Activated CD4-positive, alpha-beta T cell treated with anti-CD3 and anti-CD28 coated beads, Interleukin-2, Interleukin-4, amounts not matched to agents 100 ng/mL and 50 ng/mL, durations not matched to agents 16 hours and 8 hours (primary cell): Measurements from ENCODE around the gene RUBCN.
"Not testable (repeated sequence)": the region's sequence is repeated elsewhere in the genome, so short reads cannot be mapped to it uniquely, and the experiment has no call there.

Experiments
- DNase-seq: peaks from one replicate; pipeline ENCODE4 v3.0.0-alpha.2; 2020; ENCODE audit warnings: low spot score

Gene RUBCN

DNA sequence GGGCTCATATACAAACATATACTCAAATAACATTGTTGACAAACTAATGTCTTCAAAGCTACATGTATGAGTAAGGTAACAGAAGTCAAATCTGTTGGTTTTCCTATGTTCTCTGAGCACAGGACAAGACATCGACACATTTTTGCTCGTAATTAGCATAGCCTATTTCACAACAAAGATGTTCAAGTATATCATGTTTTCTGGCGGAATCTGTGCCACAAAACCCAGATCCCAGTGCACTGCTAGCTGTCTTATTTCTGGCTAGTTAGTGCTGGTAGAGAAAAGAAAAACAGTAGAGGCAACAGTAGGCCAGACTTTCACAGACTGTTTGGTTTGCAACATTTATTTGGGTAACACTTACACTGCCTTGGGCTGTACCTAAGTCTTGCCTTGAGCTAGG, 51.2 kb downstream of the RUBCN start:
- DNase-seq = no peak

DNA sequence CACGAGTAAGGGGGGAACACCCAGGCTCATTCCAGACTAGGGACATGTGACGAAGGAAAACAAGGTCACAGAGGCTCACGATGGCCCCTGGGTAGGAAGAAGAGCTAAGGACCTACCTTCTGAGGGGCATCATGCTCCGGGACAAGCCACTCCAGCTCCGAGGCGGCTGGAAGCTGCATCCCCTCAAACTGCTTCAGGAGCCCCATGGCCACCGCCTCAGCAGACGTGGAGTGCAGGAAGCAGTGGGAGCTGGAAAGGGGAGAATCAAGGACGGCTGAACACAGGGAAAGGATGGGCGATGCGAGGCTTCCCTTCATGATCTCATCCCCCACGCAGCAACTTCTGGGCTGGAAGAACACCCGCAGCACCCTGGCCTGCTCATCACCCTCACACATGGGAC, 53.5 kb downstream of the RUBCN start:
- DNase-seq = no peak

DNA sequence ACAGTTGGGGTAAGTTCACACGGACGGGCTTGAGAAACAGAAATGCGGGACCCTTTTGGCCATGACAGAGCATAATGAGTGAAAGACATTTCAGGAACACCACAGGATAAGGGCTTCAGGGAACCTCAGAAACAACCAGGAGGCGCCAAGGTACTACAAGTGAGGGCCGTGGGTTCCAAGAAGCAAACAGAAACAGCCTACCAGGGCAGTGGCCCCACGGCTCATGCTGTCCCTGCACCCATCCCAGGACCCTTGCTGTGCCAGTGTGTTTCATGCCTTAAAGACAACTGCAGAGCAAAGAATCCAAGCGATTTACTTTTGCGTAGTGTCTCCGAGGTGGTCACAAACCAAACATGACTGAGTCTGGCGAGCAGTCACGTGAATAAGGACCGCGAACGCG, 54.0 kb downstream of the RUBCN start:
- DNase-seq = no peak

DNA sequence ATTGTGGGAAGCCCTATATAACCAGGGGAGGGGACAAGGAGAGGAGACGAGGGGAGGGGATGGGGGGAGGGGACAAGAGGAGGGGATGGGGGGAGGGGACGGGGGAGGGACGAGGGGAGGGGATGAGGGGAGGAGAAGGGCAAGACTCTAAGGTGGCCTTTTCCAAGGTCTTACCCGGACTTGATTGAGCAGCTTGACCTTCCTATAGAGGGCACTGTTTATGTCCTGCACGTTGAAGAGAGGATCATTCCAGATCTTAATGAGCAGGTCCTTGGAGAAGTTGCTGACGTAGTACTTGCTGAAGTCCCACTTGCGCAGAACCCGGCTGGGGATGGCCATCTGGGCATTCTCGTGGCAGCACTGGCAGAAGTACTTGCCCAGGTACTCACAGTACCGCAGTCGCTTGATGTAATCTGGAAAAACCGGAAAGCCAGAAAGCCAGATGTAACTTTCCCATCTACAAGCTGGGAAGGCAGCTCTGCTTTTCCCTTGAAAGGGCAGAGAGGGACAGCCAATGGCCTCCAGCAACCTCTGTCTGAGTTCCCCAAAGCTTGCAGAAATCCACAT, 55.7 kb downstream of the RUBCN start:
- DNase-seq = no peak

DNA sequence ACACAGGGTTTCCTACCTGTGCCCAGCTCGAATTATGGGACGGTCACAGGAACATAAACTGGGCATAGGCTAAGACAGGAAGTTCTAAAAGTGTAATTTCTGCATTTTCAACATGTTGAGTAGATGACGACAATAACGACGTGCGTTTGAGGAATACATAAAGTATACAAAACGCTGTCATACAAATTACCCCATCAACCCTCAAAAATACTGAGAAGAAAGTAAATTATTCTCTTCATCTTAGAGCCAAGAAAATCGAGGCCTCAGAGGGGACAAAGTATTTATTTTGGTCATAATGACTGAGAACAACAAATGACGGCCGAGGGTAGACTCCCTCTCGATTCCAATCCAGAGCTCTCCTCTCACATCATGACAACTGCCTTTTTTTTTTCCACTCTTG, 60.8 kb downstream of the RUBCN start:
- no peak for DNase-seq

DNA sequence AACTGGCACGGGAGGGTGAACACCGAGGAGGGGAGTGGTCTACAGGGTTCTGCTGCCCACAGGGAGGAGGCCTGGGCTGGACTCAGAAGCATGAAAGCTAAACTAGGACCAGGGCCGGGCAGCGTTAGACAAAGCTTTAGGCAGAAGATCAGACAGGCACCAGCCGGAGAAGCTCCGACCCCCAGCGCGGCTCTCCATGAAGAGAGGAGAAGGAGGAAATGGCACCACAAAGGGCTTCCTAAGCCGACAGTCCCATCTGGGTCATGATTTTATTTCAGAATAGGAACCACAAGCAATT, 61.2 kb downstream of the RUBCN start:
- no peak for DNase-seq

DNA sequence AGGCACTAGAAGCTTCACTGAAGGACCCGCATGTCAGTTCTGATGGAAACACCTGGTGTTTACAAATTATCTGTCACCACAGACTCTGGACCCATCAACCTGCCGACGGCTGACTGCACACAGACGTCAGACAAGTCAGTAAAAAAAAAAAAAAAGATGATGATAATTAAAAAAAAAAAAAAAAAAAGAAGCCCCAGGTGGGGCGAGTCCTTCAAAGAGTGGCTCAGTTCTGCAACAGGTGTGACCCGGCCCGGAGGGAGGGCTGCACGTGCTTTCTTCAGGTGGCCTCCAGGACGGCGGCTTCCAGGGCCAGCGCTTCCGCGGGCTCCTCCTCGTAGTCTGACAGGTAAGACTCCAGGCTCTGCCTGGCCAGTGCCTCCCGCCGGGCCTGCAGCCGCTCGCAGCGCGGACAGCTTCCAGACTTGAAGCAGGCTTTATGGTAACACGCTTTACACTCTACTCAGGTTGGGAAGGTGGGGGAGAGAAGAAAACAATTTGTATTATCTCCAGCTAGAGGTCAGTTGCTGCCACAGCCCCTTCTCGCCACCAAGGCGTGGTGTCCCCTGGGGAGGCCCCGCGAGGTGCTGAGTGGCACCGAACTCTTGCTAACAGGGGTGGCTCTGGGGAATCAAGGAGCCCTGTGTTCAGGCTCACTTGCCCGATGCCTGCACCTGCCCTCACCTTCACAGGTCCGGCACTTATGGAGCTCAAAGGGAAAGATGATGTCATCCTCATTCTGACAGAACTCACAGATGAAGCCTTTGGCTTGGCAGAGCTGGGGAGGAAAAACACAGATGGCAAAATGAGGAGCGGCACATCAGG, 61.8 kb downstream of the RUBCN start:
- no peak for DNase-seq

DNA sequence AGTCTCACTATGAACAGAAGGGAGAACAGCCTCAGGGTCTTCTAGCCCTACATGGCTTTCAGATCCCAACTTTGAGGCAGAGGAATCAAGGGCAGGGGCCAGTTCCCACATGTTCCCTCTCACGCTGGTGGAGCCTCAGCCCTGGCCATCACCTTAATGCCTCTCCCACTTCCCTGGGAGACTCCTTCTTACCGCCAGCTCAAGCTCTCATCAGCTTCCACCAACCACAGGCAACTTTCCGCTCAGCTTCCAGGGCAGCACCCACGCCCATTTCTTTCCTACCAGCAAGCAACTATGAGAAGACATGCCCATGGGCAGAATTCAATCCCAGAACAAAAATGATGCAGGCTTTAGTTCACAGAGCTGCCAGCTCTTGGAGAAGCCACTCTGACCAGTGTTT, 63.5 kb downstream of the RUBCN start:
- DNase-seq = no peak

DNA sequence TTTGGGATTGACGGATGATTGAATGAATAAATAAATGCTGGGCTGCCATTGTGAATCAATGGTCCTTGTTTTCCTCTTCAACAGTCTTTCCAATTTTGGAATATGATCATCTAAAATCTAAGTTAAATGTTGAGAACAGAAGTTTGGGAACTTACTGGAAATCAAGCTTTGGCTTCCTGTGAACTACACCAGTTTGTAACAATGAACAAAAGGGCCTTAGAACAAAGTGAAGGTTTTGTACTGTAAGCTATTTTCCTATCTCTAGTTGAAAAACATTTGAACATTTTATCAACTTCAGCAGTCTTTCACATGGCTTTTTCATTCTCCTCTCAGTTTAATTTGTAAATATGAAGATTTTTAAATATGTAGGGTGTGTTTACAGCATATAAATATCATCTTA, 66.3 kb downstream of the RUBCN start:
- no peak for DNase-seq

DNA sequence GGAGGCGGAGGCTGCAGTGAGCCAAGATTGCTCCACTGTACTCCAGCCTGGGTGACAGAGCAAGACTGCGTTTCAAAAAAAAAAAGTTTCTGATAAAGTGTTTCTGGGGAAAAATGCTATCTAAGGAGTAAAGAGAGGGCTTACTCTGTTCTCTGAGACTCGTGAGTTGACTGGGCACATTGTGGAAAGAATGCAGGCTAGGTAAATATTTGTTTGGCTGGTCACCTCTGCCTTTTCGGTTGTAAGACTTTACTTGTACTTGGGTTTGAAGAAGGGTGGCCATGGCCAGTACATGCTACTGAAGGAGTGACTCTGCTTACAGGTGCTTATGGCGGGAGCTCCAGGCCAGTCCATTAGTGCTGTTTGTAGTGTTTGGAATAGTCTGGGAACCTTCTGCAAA, 68.7 kb downstream of the RUBCN start:
- no peak for DNase-seq

DNA sequence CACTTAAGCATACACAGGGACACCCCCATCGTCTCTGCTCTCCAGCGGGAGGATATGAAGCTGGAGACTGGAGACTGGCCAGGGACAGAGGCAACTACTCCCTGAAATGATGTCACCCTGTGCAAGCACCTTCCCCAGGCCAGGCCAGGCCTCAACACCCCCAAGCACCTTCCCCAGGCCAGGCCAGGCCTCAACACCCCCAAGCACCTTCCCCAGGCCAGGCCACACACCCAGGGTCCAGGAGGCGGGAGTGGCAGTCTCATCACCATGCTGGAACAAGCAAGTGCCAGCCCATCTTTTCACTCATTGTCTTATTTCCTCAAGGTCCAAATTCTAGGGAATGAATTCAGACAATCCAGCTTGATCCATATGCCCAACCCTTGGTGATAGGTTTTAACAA, 69.4 kb downstream of the RUBCN start:
- not testable (repeated sequence) for DNase-seq

DNA sequence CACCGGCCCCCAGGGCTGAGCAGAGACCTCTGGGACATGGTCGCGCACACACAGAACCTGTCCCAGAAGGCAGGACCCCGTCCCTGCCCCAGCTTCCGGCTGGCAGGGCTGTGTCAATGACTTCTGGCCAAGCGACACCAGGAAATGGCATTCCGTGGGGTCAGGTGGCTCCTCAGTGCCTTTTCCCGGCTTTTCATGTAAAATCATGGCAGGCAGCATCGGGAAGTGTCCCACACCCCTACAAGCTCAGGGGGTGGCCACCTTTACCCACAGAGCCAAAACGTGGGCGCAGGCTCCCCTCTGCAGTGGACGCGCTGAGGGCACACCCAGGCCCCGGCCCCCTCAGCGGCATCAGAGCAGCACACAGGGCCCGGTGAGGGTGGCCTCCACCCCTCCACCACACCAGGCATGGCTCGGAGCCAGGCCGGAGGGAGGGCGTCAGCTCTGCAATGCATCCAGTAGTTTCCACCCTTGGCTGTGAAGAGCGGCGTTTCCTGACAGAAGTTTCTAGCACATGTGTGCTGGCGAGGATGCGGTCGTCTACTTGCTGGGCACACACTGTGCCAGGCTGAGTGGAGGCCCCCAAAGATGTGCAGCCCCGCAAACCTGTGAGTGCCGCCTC, 70.4 kb downstream of the RUBCN start:
- DNase-seq = not testable (repeated sequence)

DNA sequence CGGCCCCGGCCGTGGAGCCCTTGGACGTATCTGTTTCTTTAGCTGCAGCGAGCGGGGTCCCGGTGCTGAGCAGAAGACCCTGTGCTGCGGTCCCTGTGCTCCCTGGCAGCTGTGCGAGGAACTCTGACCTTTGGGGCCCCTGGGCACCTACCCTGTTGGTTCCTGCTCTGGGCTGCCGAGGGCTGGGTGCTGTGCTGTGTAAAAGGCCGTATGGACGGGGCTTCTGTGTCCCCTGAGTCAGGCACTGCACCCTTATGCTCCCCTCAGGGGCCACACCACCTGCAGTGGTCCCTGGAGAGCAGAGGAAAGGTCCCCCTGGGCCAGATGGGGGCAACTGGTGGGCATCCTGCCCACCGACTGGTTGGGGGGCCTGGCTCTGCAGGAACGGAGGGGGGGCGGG, 71.2 kb downstream of the RUBCN start:
- DNase-seq = not testable (repeated sequence)

DNA sequence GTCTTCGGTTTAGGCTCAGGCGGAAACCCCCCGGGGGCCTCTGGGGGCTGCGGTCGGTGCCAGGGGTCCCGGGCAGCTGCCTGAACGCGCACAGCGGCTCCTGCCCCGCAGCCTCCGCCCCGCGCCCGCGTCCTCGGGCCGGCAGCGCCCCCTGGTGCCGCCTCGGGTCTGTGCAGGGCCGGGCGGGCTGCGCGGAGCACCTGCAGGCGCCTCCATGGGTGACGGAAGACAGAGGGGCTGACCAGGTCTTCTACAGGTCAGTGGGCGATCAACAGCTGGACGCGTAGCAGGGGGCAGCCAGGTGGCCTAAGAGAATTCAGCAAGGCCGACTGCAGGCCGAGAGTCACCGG, 71.6 kb downstream of the RUBCN start:
- DNase-seq = not testable (repeated sequence)

DNA sequence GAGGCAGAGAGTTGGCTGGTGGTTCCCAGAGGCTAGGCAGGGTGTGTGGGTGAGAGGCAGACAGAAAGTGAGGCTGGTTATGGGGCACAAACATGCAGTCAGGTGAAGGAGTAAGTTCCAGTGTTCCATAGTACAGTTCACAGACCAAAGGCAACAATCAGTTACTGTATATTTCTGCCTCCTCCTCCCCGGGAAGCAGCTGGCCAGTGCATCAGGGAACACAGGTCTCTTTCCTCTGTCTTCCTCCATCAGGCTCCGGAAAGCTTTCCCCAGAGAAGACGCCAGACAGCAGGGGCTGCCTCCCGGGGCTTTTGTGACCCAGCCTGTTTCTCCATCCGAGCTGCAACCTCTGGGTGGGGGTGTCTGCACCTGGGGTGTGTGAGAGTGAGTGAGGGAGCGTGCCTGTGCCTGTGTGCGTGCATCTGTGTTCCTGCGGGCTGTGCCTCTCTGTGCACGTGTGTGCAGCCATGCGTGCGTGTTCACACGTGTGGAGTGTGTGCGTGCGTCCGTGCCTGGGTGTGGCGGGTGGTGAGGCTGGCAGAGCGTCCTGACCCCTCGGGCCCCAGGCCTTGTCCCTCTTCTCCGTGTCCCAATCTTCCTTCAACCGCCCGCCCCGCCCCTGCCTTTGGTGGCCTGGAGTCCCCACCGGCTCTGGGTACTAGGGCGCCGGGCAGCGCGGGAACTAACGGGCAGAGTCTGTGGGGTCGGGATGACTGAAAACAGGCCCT, 72.1 kb downstream of the RUBCN start:
- peak; percentile 31 for DNase-seq

DNA sequence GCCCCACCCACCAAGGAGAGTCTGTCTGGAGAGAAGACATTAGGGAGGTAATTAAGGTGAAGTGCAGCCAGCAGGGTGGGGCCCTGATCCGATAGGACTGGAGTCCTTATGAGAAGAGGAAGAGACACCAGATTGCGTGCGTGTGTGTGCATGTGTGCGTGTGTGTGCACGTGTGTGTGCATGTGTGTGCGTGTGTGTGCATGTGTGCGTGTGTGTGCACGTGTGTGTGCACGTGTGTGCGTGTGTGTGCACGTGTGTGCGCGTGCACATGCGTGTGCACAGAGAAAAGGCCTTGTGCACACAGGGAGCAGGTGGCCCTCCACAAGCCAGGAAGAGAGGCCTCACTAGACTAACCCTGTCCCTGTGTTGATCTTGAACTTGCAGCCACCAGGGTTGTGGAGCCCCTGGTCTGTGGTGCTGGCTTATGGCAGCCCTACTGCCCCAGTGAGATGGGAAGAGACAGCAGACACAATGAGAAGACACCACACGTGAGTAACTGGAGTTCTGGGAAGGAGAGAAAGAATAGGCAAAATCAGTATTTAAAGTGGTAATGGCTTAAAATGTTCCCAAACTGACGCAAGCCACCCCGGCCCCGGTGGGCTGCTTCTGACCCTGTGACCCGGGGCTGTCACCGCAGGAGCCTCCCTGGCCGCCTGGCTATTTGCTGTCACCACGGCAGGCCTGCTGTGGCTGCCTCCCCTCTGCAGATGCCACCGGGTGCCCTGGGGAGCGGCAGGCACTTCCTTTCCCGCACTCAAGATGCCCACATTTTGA, 73.2 kb downstream of the RUBCN start:
- not testable (repeated sequence) for DNase-seq

DNA sequence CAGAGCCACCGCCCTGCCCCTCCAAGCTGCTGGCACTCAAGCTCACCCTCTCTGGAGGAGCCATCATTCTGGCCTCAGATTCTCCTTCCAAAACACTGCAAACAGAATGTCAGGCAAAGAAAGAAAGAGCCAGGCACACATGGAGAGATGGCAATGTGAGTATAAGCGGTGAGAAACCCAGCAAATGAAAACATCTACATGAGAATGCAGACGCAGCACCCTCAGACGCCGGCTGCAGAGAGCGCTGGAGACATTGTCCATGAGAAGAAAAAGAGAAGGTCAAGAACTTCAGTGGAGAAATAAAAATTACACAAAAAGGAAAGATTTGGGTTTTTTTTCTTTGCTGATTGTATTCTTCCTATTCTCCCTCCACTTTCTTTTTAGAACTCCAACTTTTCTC, 74.4 kb downstream of the RUBCN start:
- not testable (repeated sequence) for DNase-seq

DNA sequence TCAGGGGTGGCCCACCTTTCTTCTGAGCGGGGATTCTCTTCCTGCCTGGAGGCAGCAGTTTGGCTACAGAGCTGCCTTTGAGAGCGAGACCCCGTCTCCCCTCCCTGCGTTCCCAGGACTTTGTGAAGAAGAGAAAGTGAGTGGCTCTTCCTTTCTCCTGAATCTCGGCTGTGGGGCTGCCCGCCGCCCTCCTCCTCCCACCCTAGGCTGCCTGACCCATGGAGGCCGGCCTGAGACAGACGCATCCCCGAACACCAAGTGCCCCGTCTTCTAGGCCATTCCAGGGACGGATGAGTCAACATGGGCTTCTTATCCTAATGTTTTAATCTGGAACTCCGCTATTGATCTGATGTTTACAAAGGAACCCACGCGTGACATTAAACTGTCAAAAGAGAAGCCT, 74.8 kb downstream of the RUBCN start:
- DNase-seq = not testable (repeated sequence)

DNA sequence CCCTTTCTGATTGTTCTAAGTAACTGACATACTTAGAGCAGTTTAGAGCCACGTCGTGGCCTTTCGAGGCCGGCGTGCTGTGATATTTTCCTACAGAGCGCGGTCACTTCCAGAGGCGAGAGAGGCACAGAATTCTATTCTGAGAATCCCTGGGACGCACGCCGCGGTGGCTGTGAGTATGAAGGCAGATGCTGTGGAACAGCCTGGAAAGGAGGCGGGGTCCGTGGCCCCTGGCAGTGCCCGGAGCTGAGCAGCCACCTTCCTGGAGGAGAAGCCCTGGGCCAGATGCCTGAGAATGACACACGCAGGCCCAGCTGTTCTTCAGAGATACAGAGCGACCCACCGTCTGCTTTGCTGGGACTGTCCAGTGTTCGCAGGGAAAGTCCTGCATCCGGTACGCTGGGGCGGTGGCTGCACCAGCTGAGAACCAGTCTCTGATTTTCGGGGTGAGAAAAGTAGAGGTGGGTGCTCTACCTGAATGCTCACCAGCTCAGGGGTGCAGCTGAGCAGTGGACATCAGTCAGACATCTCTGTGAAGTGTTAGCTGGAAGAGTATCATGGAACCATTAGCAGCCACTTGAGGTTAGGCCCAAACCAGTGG, 75.4 kb downstream of the RUBCN start:
- DNase-seq = not testable (repeated sequence)

DNA sequence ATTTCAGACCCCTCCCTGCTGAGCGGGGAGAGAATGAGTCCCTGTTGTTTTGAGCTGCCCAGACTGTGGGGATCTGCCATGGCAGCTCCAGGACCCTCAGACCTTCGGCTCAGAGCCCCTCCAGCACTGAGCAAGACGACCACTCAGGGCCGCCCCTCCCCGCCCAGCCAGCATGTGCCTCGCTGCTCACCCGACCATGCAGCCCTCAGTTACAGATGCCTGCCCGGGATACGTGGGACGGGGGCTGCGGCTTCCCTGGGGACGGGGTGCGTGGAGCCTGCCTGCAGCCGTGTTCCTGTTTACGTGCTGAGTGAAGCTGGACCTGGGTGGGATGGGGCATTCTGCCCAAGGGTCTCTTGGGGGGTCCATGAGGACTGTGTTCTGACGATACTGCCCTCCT, 77.0 kb downstream of the RUBCN start:
- not testable (repeated sequence) for DNase-seq

DNA sequence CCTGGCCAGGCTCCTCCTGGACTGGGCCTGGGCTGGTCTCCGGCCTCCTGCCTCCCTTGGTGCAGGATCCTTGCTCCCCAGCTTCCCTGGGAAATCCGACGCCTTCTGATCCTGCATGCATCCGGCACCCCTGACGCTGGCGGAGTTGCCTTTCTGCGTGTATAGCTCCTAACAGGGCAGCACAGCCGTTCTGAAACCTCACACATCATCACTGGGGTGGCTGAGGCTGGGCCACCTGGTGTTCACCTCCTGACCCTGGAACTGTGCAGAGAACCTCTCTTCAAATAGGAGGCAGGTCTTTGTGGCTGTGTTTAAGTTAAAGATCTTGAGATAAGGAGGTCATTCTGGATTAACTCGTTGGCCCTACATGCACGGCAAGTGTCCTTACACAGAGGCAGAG, 77.6 kb downstream of the RUBCN start:
- DNase-seq = not testable (repeated sequence)

DNA sequence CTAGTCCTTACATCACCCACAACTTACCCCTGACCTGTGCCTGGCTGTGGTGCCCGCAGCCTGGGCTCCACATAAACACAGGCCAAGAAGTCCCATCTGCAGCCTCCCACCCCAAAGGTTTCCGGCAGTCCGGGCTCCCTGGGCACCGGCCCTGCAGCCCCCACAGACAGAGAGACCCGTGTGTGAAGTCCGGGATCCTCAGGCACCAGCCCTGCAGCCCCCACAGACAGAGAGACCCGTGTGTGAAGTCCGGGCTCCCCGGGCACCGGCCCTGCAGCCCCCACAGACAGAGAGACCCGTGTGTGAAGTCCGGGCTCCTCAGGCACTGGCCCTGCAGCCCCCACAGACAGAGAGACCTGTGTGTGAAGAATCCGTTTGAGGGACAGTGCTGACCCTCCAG, 78.0 kb downstream of the RUBCN start:
- not testable (repeated sequence) for DNase-seq
